OCI-LY3 (cell line): ENCODE data around the gene GSTT2B.
"Not testable (repeated sequence)": the region's sequence is repeated elsewhere in the genome, so short reads cannot be mapped to it uniquely, and the experiment has no call there.

Source experiments
- H2AFZ ChIP-seq: fragments of 200-600, 300-600 bp; shearing (Covaris generic); 2 replicates; pipeline ENCODE4 v1.6.0; 2014; ENCODE audit warnings: antibody characterized with exemption, low read depth, low read length
- H3K27ac ChIP-seq: fragments of 200-600, 300-600 bp; sonication (generic); 2 replicates; pipeline ENCODE4 v1.5.1; 2014; ENCODE audit warnings: mild to moderate bottlenecking, low read length, moderate library complexity, mixed read lengths
- H3K27me3 ChIP-seq: fragments of 200-600, 300-600 bp; sonication (generic); 2 replicates; pipeline ENCODE4 v1.6.1; 2014; ENCODE audit warnings: low read depth, low read length, mixed read lengths
- H3K36me3 ChIP-seq: fragments of 200-600, 300-600 bp; sonication (generic); replicated peaks from 2 replicates; pipeline ENCODE3; 2014; ENCODE audit warnings: low read depth, low read length, mixed read lengths
- H3K4me1 ChIP-seq: fragments of 300-600, 200-600 bp; sonication (generic); 2 replicates; pipeline ENCODE4 v1.6.1; 2014; ENCODE audit warnings: low read length, mixed read lengths
- H3K4me2 ChIP-seq: fragments of 200-600, 300-600 bp; sonication (generic); 2 replicates; pipeline ENCODE4 v1.6.1; 2014; ENCODE audit warnings: low read length, mixed read lengths
- H3K4me3 ChIP-seq: fragments of 300-600, 200-600 bp; sonication (generic); 2 replicates; pipeline ENCODE4 v1.5.1; 2014; ENCODE audit warnings: antibody characterized with exemption, mild to moderate bottlenecking, low read length, moderate library complexity
- H3K79me2 ChIP-seq: fragments of 300-600, 200-600 bp; shearing (Covaris generic); 2 replicates; pipeline ENCODE4 v1.6.1; 2014; ENCODE audit warnings: mild to moderate bottlenecking, low read length, mixed read lengths
- H3K9ac ChIP-seq: fragments of 300-600, 200-600 bp; shearing (Covaris generic); 2 replicates; pipeline ENCODE4 v1.6.0; 2014; ENCODE audit warnings: mild to moderate bottlenecking, low read length, moderate library complexity
- H3K9me3 ChIP-seq: fragments of 200-600, 300-600 bp; shearing (Covaris generic); 2 replicates; pipeline ENCODE4 v1.6.1; 2014; ENCODE audit warnings: low read length, mixed read lengths; ENCODE audit not compliant: insufficient read depth
- H4K20me1 ChIP-seq: fragments of 200-600, 300-600 bp; sonication (generic); 2 replicates; pipeline ENCODE4 v1.6.1; 2016; ENCODE audit warnings: low read length, mixed read lengths; ENCODE audit not compliant: insufficient read depth
- CTCF ChIP-seq: fragments of 200-600, 300-600 bp; sonication (generic); IDR thresholded peaks from 2 replicates; pipeline ENCODE4 v1.5.1; 2014; ENCODE audit warnings: antibody characterized with exemption, low read length, low read depth
- EZH2phosphoT487 ChIP-seq: fragments of 200-600 bp; shearing (Covaris generic); IDR thresholded peaks from 2 replicates; pipeline ENCODE4 v1.6.1; 2018; ENCODE audit warnings: antibody characterized with exemption, mixed run types, low read depth

Gene GSTT2B

GRCh38 chr22:23940166-23940565 is 20.8 kb downstream of the GSTT2B start:
- H2AFZ ChIP-seq, H3K27me3 ChIP-seq, H3K4me3 ChIP-seq: not testable (repeated sequence)

GRCh38 chr22:23939017-23939357 is 22.0 kb downstream of the GSTT2B start:
- Histone ChIP-seq H3K9me3 (no peaks in the 10 kb centered on the region), H3K79me2 (no peaks in the 10 kb centered on the region)

More at GRCh38 chr22:23940166-23940565, 20.8 kb downstream of the GSTT2B start:
- not testable (repeated sequence) for H4K20me1 ChIP-seq, H3K79me2 ChIP-seq, H3K4me2 ChIP-seq, H3K9ac ChIP-seq, H3K4me1 ChIP-seq, H3K36me3 ChIP-seq, H3K9me3 ChIP-seq, H3K27ac ChIP-seq

GRCh38 chr22:23938328-23939016 is 22.5 kb downstream of the GSTT2B start:
- H3K4me2 ChIP-seq, result no peak overlapping the region
- no peaks in the 10 kb centered on the region for H3K9me3 ChIP-seq
- no peaks in the 10 kb centered on the region for H3K36me3 ChIP-seq
- H2AFZ ChIP-seq, result no peak overlapping the region
- H3K4me3 ChIP-seq, result no peak overlapping the region
- H3K9ac ChIP-seq, result no peak overlapping the region
- TF ChIP-seq CTCF, result no peak
- TF ChIP-seq EZH2phosphoT487, result no peak
- H3K79me2 ChIP-seq, result no peaks in the 10 kb centered on the region
- H4K20me1 ChIP-seq, result no peaks in the 10 kb centered on the region
- no peaks in the 10 kb centered on the region for H3K4me1 ChIP-seq
- H3K27ac ChIP-seq, result no peak overlapping the region
- H3K27me3 ChIP-seq, result no peaks in the 10 kb centered on the region

More at GRCh38 chr22:23939017-23939357, 22.0 kb downstream of the GSTT2B start:
- Histone ChIP-seq H2AFZ (no peak overlapping the region), H4K20me1 (no peaks in the 10 kb centered on the region), H3K4me2 (no peak overlapping the region), H3K4me3 (no peak overlapping the region), H3K4me1 (no peaks in the 10 kb centered on the region), H3K27me3 (no peaks in the 10 kb centered on the region), H3K36me3 (no peaks in the 10 kb centered on the region), H3K9ac (no peak overlapping the region), H3K27ac (no peak overlapping the region)
- TF ChIP-seq CTCF, result no peak
- no peak for TF ChIP-seq EZH2phosphoT487

DNA sequence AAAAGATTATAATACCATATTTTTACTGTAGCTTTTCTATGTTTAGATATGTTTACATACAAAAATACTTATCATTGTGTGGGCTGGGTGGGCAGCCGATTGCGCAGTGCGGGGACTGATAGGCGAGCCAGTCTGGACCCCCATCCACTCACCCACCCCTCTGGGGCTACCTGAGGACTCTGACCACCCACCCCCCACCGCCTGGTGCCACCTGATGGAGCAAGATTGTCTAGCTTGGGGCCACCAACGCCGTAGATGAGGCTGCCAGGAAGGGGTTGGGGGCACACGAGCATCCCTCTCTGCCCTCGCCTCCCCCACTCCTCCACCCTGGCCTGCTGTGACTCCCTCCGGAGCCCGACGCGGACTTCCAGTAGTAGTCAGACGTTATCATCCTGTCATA is 34.4 kb downstream of the GSTT2B start:
- Histone ChIP-seq H3K4me1 (no peaks in the 10 kb centered on the region), H3K27ac (no peak overlapping the region), H3K9me3 (peaks cover 16% of the 10 kb centered on the region), H3K27me3 (no peaks in the 10 kb centered on the region), H3K79me2 (peaks cover 4% of the 10 kb centered on the region; the same call in 1 of the 2 replicates), H3K9ac (no peak overlapping the region), H4K20me1 (no peaks in the 10 kb centered on the region), H3K36me3 (peaks cover 76% of the 10 kb centered on the region), H3K4me2 (no peak overlapping the region), H3K4me3 (no peak overlapping the region), H2AFZ (no peak overlapping the region)
- TF ChIP-seq CTCF (no peak), EZH2phosphoT487 (no peak)
